Dedifferentiated amniotic fluid mesenchymal stem cell (primary cell): Measurements from ENCODE around the gene USP16.

Source experiments
- DNase-seq: peaks from one replicate; pipeline ENCODE4 v3.0.0-alpha.2; 2016; ENCODE audit errors: extremely low spot score

The USP16 gene

DNA sequence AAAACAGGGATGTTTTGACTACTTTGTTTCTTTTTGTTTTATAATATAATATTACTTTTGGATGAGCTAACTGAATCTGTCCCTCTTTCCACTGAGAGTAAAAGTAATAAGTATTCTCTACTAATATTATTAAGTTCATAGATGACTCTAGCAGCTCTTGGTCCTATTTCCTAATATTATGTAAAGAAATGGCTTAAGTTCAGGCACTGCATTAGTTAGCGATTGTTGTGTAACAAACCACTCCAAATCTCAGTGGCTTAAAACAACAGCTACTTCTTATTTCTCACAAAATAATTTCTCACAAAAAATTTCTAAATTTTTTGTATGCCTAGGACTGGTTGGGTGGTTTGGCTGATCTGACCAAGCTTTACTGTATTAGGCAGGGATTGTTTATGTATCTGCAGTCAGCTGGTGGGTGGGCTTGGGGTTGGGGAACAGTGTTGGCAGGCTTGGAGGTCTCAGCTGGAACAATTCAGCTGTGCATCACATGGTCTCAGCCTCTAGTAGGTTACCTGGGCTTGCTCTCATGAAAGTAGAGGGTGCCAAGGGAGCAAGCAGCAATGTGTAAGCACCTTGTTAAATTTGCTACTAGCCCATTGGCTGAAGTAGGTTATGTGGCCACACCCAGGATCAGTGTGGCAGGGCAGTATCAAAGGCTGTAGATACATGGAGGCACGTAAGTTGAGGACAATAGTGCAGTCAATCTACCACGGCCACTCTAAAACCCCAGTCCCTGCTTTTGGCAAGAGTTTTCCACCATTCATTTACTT lies 57.8 kb downstream of the USP16 start:
- no peak for DNase-seq

DNA sequence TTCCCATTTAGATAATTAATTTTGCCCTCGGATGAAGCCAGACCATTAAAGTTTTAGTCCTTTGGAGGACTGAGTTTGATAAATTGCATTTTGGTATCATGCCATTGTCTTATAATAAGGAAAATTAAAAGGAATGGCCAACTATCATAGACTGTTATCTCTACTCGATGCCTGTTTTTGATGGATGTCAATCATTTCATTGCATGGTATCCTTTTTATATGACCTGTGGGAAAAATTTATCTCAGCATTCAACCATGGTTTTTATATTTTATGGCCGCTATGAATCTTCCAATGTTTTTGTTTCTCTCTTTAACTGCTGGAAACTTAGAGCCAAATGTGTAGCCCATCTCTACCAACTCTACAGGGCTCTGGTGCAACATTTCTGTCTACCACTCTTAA lies 58.8 kb downstream of the USP16 start:
- DNase-seq, result no peak

- no peak for DNase-seq
These were observed 59.9 kb downstream of the USP16 start for GRCh38 chr21:29084372-29084771.

- DNase-seq, result no peak
These were observed 60.8 kb downstream of the USP16 start for GRCh38 chr21:29085106-29085752.

- DNase-seq, result peak; percentile 75
These were observed 66.6 kb downstream of the USP16 start for GRCh38 chr21:29091033-29091432.

DNA sequence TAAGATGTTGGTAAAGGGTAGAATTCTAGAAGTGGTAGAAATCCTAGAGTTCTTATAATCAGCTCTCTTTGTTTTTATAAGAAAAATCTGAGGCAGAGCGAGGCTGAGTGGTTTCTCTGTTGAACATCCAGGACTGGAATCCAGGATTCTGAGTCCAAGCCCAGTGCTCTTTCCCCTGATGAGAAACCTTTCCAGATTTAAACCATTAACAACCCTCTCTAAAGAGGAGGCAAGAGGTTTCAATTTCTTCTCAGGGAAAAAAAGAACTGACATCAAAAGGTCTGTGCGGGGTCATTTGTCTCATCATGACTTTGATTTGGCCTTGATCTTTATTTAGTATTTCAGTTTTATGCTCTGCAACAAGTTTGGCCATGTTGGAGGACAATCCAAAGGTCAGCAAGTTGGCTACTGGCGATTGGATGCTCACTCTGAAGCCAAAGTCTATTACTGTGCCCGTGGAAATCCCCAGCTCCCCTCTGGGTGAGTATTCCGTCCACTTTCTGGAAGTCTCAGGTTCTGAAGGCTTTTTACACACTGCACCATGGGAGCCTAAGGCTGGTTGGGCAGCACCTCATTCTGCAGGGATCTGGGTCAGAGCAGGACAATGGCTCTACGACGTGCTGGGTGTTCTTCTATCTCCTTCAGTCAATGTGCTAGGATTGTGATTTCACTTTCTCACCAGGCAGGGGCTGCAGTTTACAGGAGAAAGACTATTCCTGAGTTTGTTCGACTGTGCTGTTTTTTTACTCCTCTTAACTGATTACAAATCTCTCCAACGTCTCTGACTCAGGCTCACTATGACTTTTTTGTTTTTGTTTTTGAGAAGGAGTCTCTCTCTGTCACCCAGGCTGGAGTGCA lies 67.9 kb downstream of the USP16 start:
- DNase-seq, result peak; percentile 34

- no peak for DNase-seq
These were observed 71.9 kb downstream of the USP16 start for GRCh38 chr21:29096218-29097015.

DNA sequence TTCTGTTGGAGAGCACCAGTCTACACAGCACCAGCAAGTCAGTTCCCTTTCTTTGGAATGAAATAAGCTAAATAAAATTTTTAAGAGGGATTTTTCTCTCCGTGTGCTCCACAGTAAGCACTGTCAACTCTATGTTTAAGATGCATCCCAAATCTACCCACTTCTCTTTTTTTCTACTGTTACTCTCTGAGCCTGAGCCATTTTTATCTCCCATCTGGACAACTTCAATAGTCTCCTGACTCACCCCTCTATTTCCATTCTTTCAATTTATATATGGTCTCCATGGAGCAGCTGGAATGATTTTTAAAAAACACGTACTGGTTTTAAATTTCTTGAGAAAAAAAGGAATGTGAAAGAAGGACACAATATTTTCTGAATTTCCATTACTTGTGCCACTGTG lies 73.7 kb downstream of the USP16 start:
- no peak for DNase-seq

GRCh38 chr21:29102791-29103257 lies 78.4 kb downstream of the USP16 start:
- no peak for DNase-seq
